ENCODE measurements around the gene BCAM. TPM values are rescaled to one million over a fixed set of nuclear protein-coding genes. Genes with fewer than 3 reads are reported as not detected.
"Not testable (repeated sequence)": the region's sequence is repeated elsewhere in the genome, so short reads cannot be mapped to it uniquely, and the experiment has no call there.

Gene BCAM, protein sequence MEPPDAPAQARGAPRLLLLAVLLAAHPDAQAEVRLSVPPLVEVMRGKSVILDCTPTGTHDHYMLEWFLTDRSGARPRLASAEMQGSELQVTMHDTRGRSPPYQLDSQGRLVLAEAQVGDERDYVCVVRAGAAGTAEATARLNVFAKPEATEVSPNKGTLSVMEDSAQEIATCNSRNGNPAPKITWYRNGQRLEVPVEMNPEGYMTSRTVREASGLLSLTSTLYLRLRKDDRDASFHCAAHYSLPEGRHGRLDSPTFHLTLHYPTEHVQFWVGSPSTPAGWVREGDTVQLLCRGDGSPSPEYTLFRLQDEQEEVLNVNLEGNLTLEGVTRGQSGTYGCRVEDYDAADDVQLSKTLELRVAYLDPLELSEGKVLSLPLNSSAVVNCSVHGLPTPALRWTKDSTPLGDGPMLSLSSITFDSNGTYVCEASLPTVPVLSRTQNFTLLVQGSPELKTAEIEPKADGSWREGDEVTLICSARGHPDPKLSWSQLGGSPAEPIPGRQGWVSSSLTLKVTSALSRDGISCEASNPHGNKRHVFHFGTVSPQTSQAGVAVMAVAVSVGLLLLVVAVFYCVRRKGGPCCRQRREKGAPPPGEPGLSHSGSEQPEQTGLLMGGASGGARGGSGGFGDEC
- not detected for total RNA-seq

DNA sequence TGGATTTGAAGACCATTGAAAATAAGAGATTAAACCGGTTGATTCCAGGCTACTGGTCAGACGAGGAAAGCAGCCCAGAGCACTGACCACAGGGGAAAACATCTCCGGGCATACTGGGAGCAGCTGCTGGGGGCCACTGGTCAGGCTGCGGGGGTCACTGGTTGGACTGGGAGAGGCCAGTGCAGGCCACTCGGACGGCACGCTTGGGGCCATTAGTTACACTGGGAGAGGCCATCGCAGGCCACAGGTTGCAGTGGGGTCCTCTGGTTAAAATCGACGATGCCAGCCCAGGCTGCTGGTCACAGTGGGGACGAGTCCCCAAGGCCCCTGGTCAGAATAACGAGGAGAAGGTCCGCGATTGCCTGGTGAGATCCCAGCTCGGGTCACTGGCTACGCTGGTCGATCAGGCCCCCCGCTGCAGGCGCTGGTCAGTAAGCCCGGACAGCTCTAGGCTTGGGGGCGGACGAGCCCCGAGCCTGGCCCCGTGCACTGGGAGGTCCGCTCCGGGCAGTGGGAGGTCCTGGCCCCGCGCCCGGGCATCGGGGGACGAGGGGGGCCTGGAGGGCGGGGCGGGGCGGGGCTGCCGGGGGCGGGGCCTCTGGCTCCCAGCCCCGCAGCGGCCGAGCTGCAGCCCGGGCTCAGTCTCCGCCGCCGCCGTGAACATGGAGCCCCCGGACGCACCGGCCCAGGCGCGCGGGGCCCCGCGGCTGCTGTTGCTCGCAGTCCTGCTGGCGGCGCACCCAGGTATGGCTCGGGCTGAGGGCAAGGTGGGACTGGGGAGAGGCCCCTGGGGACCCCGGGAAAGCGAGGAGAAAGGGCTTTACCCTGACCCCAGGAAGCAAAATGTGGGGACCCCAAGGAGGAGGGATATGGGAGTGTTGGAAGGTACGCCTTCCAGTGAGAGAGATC is at the start of gene BCAM:
TSS of gene BCAM (plus strand) at position 641 of the 909 bp plus-strand sequence. CDS start at position 663, 22 bp downstream.
- ATAC-seq: no peak
- Mint-ChIP-seq H3K36me3 (ENCODE audit: low read depth) (no peaks in the 10 kb centered on the region), H3K27ac (no peak within 1 kb of the TSS), H3K27me3 (peaks cover 22% of the 10 kb centered on the region), H3K4me3 (no peak within 1 kb of the TSS), H3K4me1 (peaks cover 4% of the 10 kb centered on the region), H3K9me3 (ENCODE audit: low read depth) (no peaks in the 10 kb centered on the region)
- ChIA-PET POLR2A (no interaction called here), CTCF (no interaction called here)
- no peak for DNase-seq
- intact Hi-C loops (cut with DNase I, micrococcal nuclease): no loop called here

DNA sequence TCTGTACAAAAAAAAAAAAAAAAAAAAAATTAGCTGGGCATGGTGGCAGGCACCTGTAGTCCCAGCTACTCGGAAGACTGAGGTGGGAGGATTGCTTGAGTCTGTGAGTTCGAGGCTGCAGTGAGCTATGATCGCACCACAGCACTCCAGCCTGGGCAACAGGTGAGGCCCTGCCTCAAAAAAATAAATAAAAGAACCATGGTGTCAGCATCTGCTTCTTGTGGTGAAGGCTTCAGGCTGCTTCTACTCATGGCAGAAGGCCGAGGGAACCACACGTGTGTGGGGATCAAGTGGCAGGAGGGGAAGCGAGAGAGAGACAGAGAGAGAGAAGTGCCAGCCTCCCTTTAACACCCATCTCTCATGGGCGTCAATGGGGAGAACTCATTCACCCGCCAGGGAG is 46.9 kb upstream of the BCAM start:
- intact Hi-C loops (cut with DNase I, micrococcal nuclease): no loop called here
- Mint-ChIP-seq H3K9me3 (ENCODE audit: low read depth) (no peaks in the 10 kb centered on the region), H3K4me3 (no peak overlapping the region), H3K27me3 (no peaks in the 10 kb centered on the region), H3K27ac (peak overlapping the region; percentile 61), H3K4me1 (peaks cover 35% of the 10 kb centered on the region), H3K36me3 (ENCODE audit: low read depth) (peaks cover 32% of the 10 kb centered on the region)
- no peak for ATAC-seq
- ChIA-PET POLR2A (no interaction called here), CTCF (no interaction called here)
- DNase-seq: no peak

DNA sequence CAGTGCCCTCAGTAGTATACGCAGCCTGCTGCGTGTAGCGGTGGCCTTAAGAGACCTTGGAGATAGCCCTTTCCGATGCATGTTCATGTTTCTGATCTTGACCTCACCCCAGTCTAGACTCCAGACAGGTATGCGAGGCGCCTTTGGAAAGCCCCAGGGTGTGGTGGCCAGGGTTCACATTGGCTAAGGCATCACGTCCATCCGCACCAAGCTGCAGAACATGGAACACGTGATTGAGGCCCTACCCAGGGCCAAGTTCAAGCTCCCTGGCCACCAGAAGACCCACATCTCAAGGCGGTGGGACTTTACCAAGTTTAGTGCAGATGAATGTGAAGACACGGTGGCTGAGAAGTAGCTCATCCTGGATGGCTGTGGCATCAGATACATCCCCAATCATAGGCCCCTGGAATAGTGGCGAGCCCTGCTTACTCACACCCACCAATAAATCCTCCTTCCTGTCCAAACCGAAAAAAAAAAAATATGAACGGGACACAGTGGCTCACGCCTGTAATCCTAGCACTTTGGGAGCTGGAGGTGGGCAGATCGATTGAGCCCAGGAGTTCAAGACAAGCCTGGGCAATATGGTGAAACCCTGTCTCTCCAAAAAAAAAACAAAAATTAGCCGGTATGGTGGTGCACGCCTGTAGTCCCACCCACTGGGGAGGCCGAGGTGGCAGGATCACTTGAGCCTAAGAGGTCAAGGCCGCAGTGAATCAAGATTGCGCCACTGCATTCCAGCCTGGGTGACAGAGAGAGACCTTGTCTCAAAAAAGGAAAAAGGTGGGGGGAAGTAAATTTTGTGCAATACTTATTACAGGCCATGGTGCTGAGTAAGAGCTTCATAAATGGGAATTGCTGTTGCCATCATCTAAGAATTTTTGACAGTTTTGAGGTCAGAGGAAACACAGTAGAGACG is 43.6 kb upstream of the BCAM start:
- Mint-ChIP-seq H3K4me1 (peaks cover 40% of the 10 kb centered on the region), H3K27me3 (no peaks in the 10 kb centered on the region), H3K36me3 (ENCODE audit: low read depth) (peaks cover 9% of the 10 kb centered on the region), H3K9me3 (ENCODE audit: low read depth) (peaks cover 4% of the 10 kb centered on the region), H3K4me3 (no peak overlapping the region), H3K27ac (no peak overlapping the region)
- DNase-seq (no peak), ATAC-seq (no peak)
- CTCF ChIA-PET: interaction anchor here (1.0 to 10.0 kb wide), 4 partner anchors 10 to 111 kb away, joined by 3 to 288 read pairs (median 4); no protein-coding TSS in a partner anchor
- intact Hi-C loops (cut with DNase I, micrococcal nuclease): no loop called here
- POLR2A ChIA-PET: interaction anchor here (0.5 to 1.1 kb wide), 3 partner anchors 12 to 353 kb away, joined by 3 to 5 read pairs (median 4); no protein-coding TSS in a partner anchor

DNA sequence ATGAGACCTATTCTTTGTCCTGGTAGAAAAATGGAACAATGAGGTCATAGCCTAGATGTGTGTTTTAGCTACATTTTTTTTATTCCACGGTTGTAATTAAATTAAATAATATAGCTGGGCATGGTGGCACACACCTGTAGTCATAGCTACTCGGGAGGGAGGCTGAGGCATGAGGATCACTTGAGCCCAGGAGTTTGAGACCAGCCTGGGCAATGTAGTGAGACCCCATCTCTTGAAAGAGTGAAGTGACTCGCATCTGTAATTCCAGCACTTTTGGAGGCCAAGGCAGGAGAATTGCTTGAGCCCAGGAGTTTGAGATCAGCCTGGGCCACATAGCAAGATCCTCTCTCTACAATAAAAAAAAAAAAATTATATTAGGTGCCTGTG is 43.0 kb upstream of the BCAM start:
- intact Hi-C loops (cut with DNase I, micrococcal nuclease): no loop called here
- no peak overlapping the region for H3K27ac Mint-ChIP-seq
- no peaks in the 10 kb centered on the region for H3K27me3 Mint-ChIP-seq
- POLR2A ChIA-PET: interaction anchor here (0.6 kb wide), 1 partner anchor 17 kb away, joined by 3 read pairs; no protein-coding TSS in a partner anchor
- no peak for ATAC-seq
- H3K4me3 Mint-ChIP-seq: no peak overlapping the region
- DNase-seq: no peak
- peaks cover 4% of the 10 kb centered on the region for H3K9me3 Mint-ChIP-seq (ENCODE audit: low read depth)
- H3K4me1 Mint-ChIP-seq: peaks cover 39% of the 10 kb centered on the region
- H3K36me3 Mint-ChIP-seq (ENCODE audit: low read depth): peaks cover 4% of the 10 kb centered on the region
- CTCF ChIA-PET: interaction anchor here (1.0 to 10.0 kb wide), 4 partner anchors 11 to 111 kb away, joined by 3 to 288 read pairs (median 4); no protein-coding TSS in a partner anchor

DNA sequence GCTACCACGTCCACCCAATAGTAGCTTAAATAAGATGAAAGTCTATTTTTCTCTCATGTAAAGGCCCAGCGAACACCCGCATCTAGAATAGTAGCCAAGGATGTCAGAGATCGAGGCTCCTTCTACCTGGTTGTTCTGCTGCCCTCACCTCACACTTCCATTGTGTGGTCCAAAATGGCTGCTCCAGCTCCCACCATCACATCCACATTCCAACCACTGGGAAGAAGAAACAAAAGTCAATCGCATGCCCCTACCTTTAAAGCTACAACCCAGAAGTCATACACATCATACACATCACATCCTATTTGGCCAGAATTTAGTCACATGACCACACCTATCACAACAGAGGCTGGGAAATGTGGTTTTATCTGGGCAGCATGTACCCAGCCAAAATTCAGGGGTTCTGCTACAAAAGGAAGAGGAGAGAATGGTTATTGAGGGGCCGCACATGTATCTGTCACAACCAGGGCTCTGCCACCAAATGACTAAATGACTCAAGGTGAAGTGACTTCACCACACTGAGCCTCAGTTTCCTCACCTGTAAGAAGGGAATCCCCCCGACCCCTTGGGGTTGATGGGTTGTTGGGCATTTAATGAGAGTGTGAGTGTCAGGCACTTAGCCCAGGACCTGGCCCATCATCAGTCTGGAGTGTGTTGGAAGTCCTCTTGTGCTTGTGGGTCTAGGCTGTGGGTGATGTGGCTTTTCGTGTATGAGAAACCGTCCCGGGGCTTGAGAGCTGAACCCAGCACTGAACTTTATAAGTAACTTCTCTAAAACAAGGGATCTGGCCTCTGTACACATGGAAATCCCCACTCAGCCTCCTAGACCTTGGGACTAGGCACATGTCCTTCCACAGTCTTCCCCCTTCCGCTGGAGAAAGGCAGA is 41.4 kb upstream of the BCAM start:
- H3K4me1 Mint-ChIP-seq: peaks cover 35% of the 10 kb centered on the region
- peak overlapping the region; percentile 37 for H3K27ac Mint-ChIP-seq
- DNase-seq (peak; percentile 33), ATAC-seq (no peak)
- H3K9me3 Mint-ChIP-seq (ENCODE audit: low read depth): peaks cover 4% of the 10 kb centered on the region
- CTCF ChIA-PET: interaction anchor here (0.7 to 10.0 kb wide), 6 partner anchors 9 to 43 kb away, joined by 3 to 288 read pairs (median 4); no protein-coding TSS in a partner anchor
- no peaks in the 10 kb centered on the region for H3K36me3 Mint-ChIP-seq (ENCODE audit: low read depth)
- no peak overlapping the region for H3K4me3 Mint-ChIP-seq
- POLR2A ChIA-PET: interaction anchor here (0.9 kb wide), 1 partner anchor 10 kb away, joined by 3 read pairs; no protein-coding TSS in a partner anchor
- intact Hi-C loops (cut with DNase I, micrococcal nuclease): no loop called here
- no peaks in the 10 kb centered on the region for H3K27me3 Mint-ChIP-seq

DNA sequence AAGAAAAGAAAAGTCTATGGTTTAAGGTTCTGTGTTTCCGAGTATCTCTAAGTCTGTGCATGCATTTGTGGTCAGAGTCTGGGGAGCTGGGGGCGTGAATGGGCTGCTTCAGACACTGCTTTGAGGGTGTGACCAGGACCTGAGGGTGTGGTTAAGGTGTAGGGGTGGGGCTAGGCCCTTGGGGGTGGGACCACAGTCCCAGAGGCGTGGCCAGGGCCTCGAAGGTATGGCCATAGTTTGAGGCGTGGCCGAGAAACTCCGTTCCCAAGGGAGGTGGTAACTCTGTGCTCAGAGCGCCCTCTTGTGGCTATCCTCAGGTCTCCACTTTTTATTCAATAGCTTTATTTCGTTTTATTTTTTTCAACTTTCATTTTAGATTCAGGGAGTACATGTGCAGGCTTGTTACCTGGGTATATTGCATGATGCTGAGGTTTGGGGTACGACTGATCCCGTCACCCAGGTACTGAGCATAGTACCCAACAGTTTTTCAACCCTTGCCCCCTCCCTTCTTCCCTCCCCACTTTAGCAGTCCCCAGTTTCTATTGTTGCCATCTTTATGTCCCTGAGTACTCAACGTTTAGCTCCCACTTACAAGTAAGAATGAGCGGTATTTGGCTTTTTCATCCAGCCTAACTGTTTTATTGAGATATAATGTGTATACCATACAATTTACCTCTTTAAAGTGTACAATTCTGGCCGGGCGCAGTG is 38.2 kb upstream of the BCAM start:
- ChIA-PET POLR2A (interaction anchor here (0.5 to 1.5 kb wide), 10 partner anchors 18 to 1242 kb away, joined by 3 to 20 read pairs (median 5); no protein-coding TSS in a partner anchor), CTCF (interaction anchor here (0.6 to 10.0 kb wide), 32 partner anchors 10 to 1830 kb away, joined by 3 to 288 read pairs (median 6); partner anchors contain the start of gene RELB)
- peak overlapping the region; percentile 47 for H3K4me3 Mint-ChIP-seq
- ATAC-seq: peak; percentile 100
- peak; percentile 99 for DNase-seq
- H3K4me1 Mint-ChIP-seq: peaks cover 30% of the 10 kb centered on the region
- no peaks in the 10 kb centered on the region for H3K27me3 Mint-ChIP-seq
- H3K9me3 Mint-ChIP-seq (ENCODE audit: low read depth): peaks cover 4% of the 10 kb centered on the region
- intact Hi-C loops (cut with DNase I, micrococcal nuclease): loop anchor here (1.0 to 5.0 kb wide), 8 partner anchors 17 to 408 kb away; partner anchors contain the start of genes BLOC1S3 (in 1 of the 2) and TRAPPC6A (in 1 of the 2)
- peak overlapping the region; percentile 77 for H3K27ac Mint-ChIP-seq
- no peaks in the 10 kb centered on the region for H3K36me3 Mint-ChIP-seq (ENCODE audit: low read depth)

DNA sequence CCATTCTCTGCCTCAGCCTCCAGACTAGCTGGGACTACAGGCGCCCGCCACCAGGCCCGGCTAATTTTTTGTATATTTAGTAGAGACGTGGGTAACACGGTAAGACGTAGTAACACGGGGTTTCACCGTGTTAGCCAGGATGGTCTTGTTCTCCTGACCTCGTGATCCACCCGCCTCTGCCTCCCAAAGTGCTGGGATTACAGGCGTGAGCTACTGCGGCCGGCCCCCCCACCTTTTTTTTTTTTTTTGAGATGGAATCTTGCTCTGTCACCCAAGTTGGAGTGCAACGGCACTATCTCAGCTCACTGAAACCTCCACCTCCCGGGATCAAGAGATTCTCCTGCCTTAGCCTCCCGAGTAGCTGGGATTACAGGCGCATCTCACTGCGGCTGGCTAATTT is 36.8 kb upstream of the BCAM start:
- H3K27ac Mint-ChIP-seq; H3K9me3 Mint-ChIP-seq (ENCODE audit: low read depth); DNase-seq; H3K4me3 Mint-ChIP-seq; H3K27me3 Mint-ChIP-seq; ATAC-seq; POLR2A ChIA-PET; H3K36me3 Mint-ChIP-seq (ENCODE audit: low read depth): not testable (repeated sequence)
- intact Hi-C loops (cut with DNase I, micrococcal nuclease): loop anchor here in 1 of 2 experiments (5.0 kb wide), 1 partner anchor 185 kb away; no protein-coding TSS in a partner anchor
- CTCF ChIA-PET: interaction anchor here (1.3 to 10.0 kb wide), 7 partner anchors 12 to 108 kb away, joined by 3 to 288 read pairs (median 19); no protein-coding TSS in a partner anchor
- peaks cover 30% of the 10 kb centered on the region for H3K4me1 Mint-ChIP-seq

DNA sequence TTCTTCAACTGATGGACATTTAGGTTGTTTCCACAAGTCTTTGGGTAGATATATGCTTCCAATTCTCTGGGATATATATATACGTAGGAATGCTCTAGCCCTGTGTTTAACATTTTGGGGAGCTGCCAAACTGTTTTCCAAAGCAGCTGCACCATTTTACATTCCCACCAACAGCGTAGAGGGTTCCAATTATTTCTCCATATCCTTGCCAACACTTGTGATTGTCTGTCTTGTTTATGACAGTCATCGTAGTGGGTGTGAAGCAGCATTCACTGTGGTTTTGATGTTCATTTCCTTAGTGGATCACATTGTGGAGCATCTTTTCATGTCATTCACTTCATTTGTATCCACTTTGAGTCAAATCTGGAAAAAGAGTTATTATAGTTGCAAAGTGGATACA is 35.9 kb upstream of the BCAM start:
- Mint-ChIP-seq H3K36me3 (ENCODE audit: low read depth) (no peaks in the 10 kb centered on the region), H3K4me3 (no peak overlapping the region), H3K4me1 (peaks cover 21% of the 10 kb centered on the region), H3K9me3 (ENCODE audit: low read depth) (peaks cover 4% of the 10 kb centered on the region), H3K27ac (no peak overlapping the region), H3K27me3 (no peaks in the 10 kb centered on the region)
- ChIA-PET POLR2A (no interaction called here), CTCF (interaction anchor here (4.2 to 10.0 kb wide), 3 partner anchors 11 to 81 kb away, joined by 36 to 288 read pairs (median 66); no protein-coding TSS in a partner anchor)
- intact Hi-C loops (cut with DNase I, micrococcal nuclease): loop anchor here in 1 of 2 experiments (5.0 kb wide), 1 partner anchor 186 kb away; no protein-coding TSS in a partner anchor
- DNase-seq (no peak), ATAC-seq (no peak)

DNA sequence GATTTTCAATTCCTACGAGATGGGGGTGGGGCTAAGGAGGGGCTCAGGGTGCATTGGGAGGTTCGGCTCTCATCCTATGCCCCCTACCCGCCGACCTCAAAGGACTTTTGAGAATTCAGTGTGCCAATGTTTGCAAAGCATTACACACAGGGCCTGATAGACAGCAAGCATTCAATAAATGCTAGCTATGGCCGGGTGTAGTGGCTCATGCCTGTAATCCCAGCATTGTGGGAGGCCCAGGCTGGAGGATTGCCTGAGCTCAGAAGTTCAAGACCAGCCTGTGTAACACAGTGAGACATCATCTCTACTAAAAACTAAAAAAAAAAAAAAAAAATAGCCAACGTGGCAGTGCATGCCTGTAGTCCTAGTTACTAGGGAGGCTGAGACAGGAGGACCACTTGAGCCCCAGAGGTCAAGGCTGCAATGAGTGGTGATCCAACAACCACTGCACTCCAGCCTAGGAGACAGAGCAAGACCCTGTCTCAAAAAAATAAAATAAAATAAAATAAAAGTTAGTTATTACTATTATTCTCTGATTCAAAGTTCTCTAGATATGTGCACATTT is 33.1 kb upstream of the BCAM start:
- Mint-ChIP-seq H3K4me1 (peaks cover 5% of the 10 kb centered on the region), H3K27ac (no peak overlapping the region), H3K27me3 (no peaks in the 10 kb centered on the region), H3K4me3 (no peak overlapping the region), H3K36me3 (ENCODE audit: low read depth) (no peaks in the 10 kb centered on the region), H3K9me3 (ENCODE audit: low read depth) (no peaks in the 10 kb centered on the region)
- DNase-seq (no peak), ATAC-seq (no peak)
- intact Hi-C loops (cut with DNase I, micrococcal nuclease): no loop called here
- CTCF ChIA-PET: interaction anchor here (1.2 to 6.3 kb wide), 2 partner anchors 53 to 84 kb away, joined by 5 to 66 read pairs; no protein-coding TSS in a partner anchor
- POLR2A ChIA-PET: no interaction called here

Data from activated CD4-positive, alpha-beta T cell treated with anti-CD3 and anti-CD28 coated beads for 36 hours (primary cell).